HCT116 (cell line): Measurements from ENCODE around the gene TLE4.

Source experiments
- ATF3 ChIP-seq: IDR thresholded peaks from 2 replicates; pipeline ENCODE4 v1.6.1; 2012
- EGR1 ChIP-seq: IDR thresholded peaks from 2 replicates; pipeline ENCODE4 v1.6.1; 2012; ENCODE audit warnings: low read depth
- EZH2 ChIP-seq: fragments of 200-600 bp; sonication (generic); IDR thresholded peaks from 2 replicates; pipeline ENCODE4 v1.6.1; 2017; ENCODE audit warnings: antibody characterized with exemption, mixed run types
- FOSL1 ChIP-seq: IDR thresholded peaks from 2 replicates; pipeline ENCODE4 v1.6.1; 2012; ENCODE audit warnings: low read depth
- POLR2A ChIP-seq: IDR thresholded peaks from 2 replicates; pipeline ENCODE4 v1.7.0; 2011; ENCODE audit warnings: borderline replicate concordance; ENCODE audit not compliant: insufficient read depth, insufficient read length; ENCODE audit errors: extremely low read depth
- POLR2AphosphoS5 ChIP-seq: IDR thresholded peaks from 2 replicates; pipeline ENCODE4 v1.6.1; 2011; ENCODE audit warnings: mild to moderate bottlenecking, low read depth, low read length, moderate library complexity
- RAD21 ChIP-seq: IDR thresholded peaks from 2 replicates; pipeline ENCODE4 v1.6.1; 2012; ENCODE audit warnings: low read depth, mild to moderate bottlenecking
- SP1 ChIP-seq: IDR thresholded peaks from 2 replicates; pipeline ENCODE4 v1.6.1; 2012; ENCODE audit warnings: low read depth
- YY1 ChIP-seq: IDR thresholded peaks from 2 replicates; pipeline ENCODE4 v1.6.1; 2011; ENCODE audit warnings: low read length, low read depth, moderate library complexity, mild to moderate bottlenecking; ENCODE audit not compliant: insufficient replicate concordance; ENCODE audit errors: extremely low read depth
- ZFX ChIP-seq: fragments of 450-650 bp; IDR thresholded peaks from 2 replicates; pipeline ENCODE4 v1.6.1; 2017
- TF ChIP-seq, protein P1 (sequence below), 3 experiments: fragments of 200-600 bp in 1 of 3; sonication (generic) in 1 of 3; IDR thresholded peaks in 2 of 3; conservative IDR thresholded peaks in 1 of 3; 2 replicates each; pipeline ENCODE4 v1.5.1; 2012 to 2017; ENCODE audit warnings: low read depth in 2 of 3, low read length in 2 of 3, antibody characterized with exemption in 1 of 3, borderline replicate concordance in 1 of 3, control low read depth in 1 of 3, mild to moderate bottlenecking in 1 of 3, mixed read lengths in 1 of 3, mixed run types in 1 of 3, moderate library complexity in 1 of 3; ENCODE audit not compliant: insufficient read depth in 1 of 3

DNA sequence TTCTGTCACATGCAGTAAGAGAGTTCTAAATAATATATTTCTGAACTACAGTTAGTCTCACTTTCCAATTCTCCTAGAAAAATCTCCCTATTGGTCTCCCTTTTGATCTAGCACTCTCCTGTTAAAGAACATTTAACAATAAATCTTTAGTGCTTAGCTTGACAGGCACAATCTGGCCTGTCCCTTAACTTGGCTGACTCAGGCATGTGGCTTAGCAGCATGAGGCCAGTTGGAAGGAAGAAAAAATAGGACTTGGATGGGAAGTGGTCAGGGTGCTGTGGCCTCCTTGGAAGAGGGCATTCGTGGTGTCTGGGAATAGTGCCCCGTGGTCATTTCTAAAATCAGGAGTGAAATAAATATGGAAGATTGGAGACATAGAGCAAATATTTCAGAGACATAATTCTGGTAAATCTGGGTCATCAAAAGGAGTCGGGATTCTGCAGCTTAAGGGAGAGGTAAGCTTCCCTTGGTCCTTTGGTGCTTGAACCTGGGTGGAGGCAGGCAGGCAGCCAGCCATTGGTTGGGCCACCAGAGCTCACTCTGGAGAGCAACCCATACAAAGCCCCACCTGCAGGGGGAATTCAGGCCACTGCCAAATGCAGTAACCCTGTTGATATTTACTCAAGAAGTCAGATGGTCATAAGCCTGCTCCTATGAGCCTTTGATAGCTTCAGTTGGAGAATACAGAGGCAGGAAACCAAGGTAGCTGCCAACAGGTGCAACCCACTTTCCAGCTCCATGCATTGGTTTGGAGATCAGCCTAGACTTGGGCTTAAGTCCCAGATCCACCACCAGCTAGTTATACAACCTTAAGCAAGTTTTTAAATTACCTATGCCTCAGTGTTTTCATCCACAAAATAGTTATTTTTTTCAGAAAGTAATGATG lies 28.8 kb upstream of the TLE4 start:
- TF ChIP-seq FOSL1 (no peak), SP1 (no peak), POLR2A (no peak), POLR2AphosphoS5 (no peak), EGR1 (no peak), EZH2 (no peak), RAD21 (no peak), ATF3 (no peak), ZFX (no peak), YY1 (no peak)
- TF ChIP-seq, protein P1, sequence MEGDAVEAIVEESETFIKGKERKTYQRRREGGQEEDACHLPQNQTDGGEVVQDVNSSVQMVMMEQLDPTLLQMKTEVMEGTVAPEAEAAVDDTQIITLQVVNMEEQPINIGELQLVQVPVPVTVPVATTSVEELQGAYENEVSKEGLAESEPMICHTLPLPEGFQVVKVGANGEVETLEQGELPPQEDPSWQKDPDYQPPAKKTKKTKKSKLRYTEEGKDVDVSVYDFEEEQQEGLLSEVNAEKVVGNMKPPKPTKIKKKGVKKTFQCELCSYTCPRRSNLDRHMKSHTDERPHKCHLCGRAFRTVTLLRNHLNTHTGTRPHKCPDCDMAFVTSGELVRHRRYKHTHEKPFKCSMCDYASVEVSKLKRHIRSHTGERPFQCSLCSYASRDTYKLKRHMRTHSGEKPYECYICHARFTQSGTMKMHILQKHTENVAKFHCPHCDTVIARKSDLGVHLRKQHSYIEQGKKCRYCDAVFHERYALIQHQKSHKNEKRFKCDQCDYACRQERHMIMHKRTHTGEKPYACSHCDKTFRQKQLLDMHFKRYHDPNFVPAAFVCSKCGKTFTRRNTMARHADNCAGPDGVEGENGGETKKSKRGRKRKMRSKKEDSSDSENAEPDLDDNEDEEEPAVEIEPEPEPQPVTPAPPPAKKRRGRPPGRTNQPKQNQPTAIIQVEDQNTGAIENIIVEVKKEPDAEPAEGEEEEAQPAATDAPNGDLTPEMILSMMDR (IDR thresholded peaks at IDR 0.05 in 2 of 3, conservative IDR thresholded peaks at IDR 0.05 in 1 of 3; ENCODE audit: borderline replicate concordance in 1 of 3, insufficient read depth in 1 of 3, low read depth in 2 of 3, low read length in 2 of 3) = no peak
